Liver (tissue), 9 donors: ENCODE data around the gene TTC4. TPM values are rescaled to one million over a fixed set of nuclear protein-coding genes. Genes with fewer than 3 reads are reported as not detected.

Source experiments
- DNase-seq: peaks from one replicate; pipeline ENCODE4 v3.0.0-alpha.2; 2017; ENCODE audit warnings: low spot score
- H3K27ac ChIP-seq, 2 donors: one replicate each; pipeline ENCODE4 v1.7.0; 2013; ENCODE audit warnings: inconsistent platforms in 2 of 2, low read length in 2 of 2, control low read depth in 1 of 2, low read depth in 1 of 2, mild to moderate bottlenecking in 1 of 2
- H3K27me3 ChIP-seq, 4 donors: one replicate each; pipeline versions ENCODE4 v1.6.1 to v1.7.0; 2013; ENCODE audit warnings: low read length in 3 of 4, inconsistent platforms in 1 of 4, mild to moderate bottlenecking in 1 of 4, moderate library complexity in 1 of 4; ENCODE audit not compliant: control insufficient read depth in 4 of 4, insufficient read depth in 4 of 4
- H3K36me3 ChIP-seq, 4 donors: one replicate each; pipeline versions ENCODE4 v1.6.1 to v1.7.0; 2013; ENCODE audit warnings: low read length in 3 of 4, mild to moderate bottlenecking in 3 of 4, low read depth in 1 of 4, moderate library complexity in 1 of 4; ENCODE audit not compliant: control insufficient read depth in 4 of 4, insufficient read depth in 3 of 4
- H3K4me1 ChIP-seq, 4 donors: one replicate each; pipeline versions ENCODE4 v1.6.1 to v1.7.0; 2013; ENCODE audit warnings: low read length in 3 of 4, mild to moderate bottlenecking in 3 of 4, moderate library complexity in 1 of 4; ENCODE audit not compliant: control insufficient read depth in 4 of 4, insufficient read depth in 4 of 4
- H3K4me3 ChIP-seq, 3 donors: one replicate each; pipeline versions ENCODE4 v1.6.1 to v1.7.0; 2013; ENCODE audit warnings: low read length in 3 of 3, control low read depth in 1 of 3, low read depth in 1 of 3, mild to moderate bottlenecking in 1 of 3
- H3K9ac ChIP-seq, 2 donors: one replicate each; pipeline ENCODE4 v1.7.0; 2013; ENCODE audit warnings: low read length in 2 of 2, mild to moderate bottlenecking in 2 of 2, moderate library complexity in 2 of 2, control low read depth in 1 of 2, low read depth in 1 of 2
- H3K9me3 ChIP-seq, 4 donors: one replicate each; pipeline versions ENCODE4 v1.6.1 to v1.7.0; 2013; ENCODE audit warnings: low read length in 3 of 4; ENCODE audit not compliant: control insufficient read depth in 4 of 4
- EGR1 ChIP-seq, 2 donors: IDR thresholded peaks; 2 replicates each; pipeline ENCODE4 v1.6.1; 2016 to 2018; ENCODE audit warnings: antibody characterized with exemption in 2 of 2, low read depth in 2 of 2
- FOXA1 ChIP-seq: IDR thresholded peaks from 2 replicates; pipeline ENCODE4 v1.6.1; 2016; ENCODE audit warnings: antibody characterized with exemption
- FOXA2 ChIP-seq: IDR thresholded peaks from 2 replicates; pipeline ENCODE4 v1.6.1; 2016; ENCODE audit warnings: antibody characterized with exemption
- GABPA ChIP-seq, 2 donors: IDR thresholded peaks in 1 of 2; conservative IDR thresholded peaks in 1 of 2; 2 replicates each; pipeline ENCODE4 v1.6.1; 2016; ENCODE audit warnings: antibody characterized with exemption in 2 of 2, mild to moderate bottlenecking in 1 of 2, moderate library complexity in 1 of 2
- HNF4A ChIP-seq, 2 donors: conservative IDR thresholded peaks; 2 replicates each; pipeline ENCODE4 v1.6.1; 2016; ENCODE audit warnings: antibody characterized with exemption in 2 of 2, mild to moderate bottlenecking in 2 of 2
- HNF4G ChIP-seq: IDR thresholded peaks from 2 replicates; pipeline ENCODE4 v1.6.1; 2016; ENCODE audit warnings: antibody characterized with exemption
- RAD21 ChIP-seq, 2 donors: IDR thresholded peaks; 2 replicates each; pipeline ENCODE4 v1.6.1; 2016; ENCODE audit warnings: antibody characterized with exemption in 2 of 2, mild to moderate bottlenecking in 2 of 2
- RXRA ChIP-seq, 2 donors: IDR thresholded peaks; 2 replicates each; pipeline ENCODE4 v1.6.1; 2017 to 2018; ENCODE audit warnings: antibody characterized with exemption in 2 of 2, mild to moderate bottlenecking in 1 of 2
- SP1 ChIP-seq: IDR thresholded peaks from 2 replicates; pipeline ENCODE4 v1.6.1; 2018; ENCODE audit warnings: antibody characterized with exemption, mild to moderate bottlenecking
- TAF1 ChIP-seq: conservative IDR thresholded peaks from 2 replicates; pipeline ENCODE4 v1.6.1; 2016; ENCODE audit warnings: antibody characterized with exemption, mild to moderate bottlenecking
- YY1 ChIP-seq: IDR thresholded peaks from 2 replicates; pipeline ENCODE4 v1.6.1; 2016; ENCODE audit warnings: antibody characterized with exemption, mild to moderate bottlenecking
- WGBS: extraction: QIAGEN DNeasy Blood & Tissue Kit; methylation state at CpG from one replicate; pipeline ENCODE4 v1.1.7; 2013; 5-methylcytosine and 5-hydroxymethylcytosine counted together
- polyA plus RNA-seq, 2 donors: library from polyadenylated mRNA; stranded (reverse) in 1 of 2; unstranded in 1 of 2; fragments of 200-250 nt in 1 of 2; fragments of >200 nt in 1 of 2; fragmentation: Nextera tagmentation in 1 of 2; extraction: Ambion mirVana in 1 of 2; gene quantifications; one replicate each; pipeline versions ENCODE4 v1.2.1 to v1.2.3, GENCODE V29; 2013 to 2015
- total RNA-seq, 2 donors: library from RNA; depleted of rRNA; stranded (reverse); fragments of >200 nt; gene quantifications; one replicate each; pipeline ENCODE4 v1.2.3, GENCODE V29; 2014
- TF ChIP-seq, protein P1 (sequence below): fragments of 150-350 bp; IDR thresholded peaks from 2 replicates; pipeline ENCODE4 v1.5.1; 2017; ENCODE audit warnings: improper control_type of control experiment, low read depth, low read length; ENCODE audit not compliant: missing input control
- TF ChIP-seq, protein P2 (sequence below): IDR thresholded peaks from 2 replicates; pipeline ENCODE4 v1.6.1; 2016; ENCODE audit warnings: antibody characterized with exemption
- TF ChIP-seq, protein P3 (sequence below): IDR thresholded peaks from 2 replicates; pipeline ENCODE4 v1.6.1; 2016; ENCODE audit warnings: antibody characterized with exemption
- TF ChIP-seq, protein P4 (sequence below): IDR thresholded peaks from 2 replicates; pipeline ENCODE4 v1.6.1; 2016; ENCODE audit warnings: antibody characterized with exemption, mild to moderate bottlenecking
- TF ChIP-seq, protein P5 (sequence below): IDR thresholded peaks from 2 replicates; pipeline ENCODE4 v1.6.1; 2016; ENCODE audit warnings: antibody characterized with exemption
- donor health status: healthy.
- donor health status: healthy.
- donor health status: healthy.
- donor health status: healthy.
- donor health status: healthy.

The TTC4 gene
- total and polyA plus RNA-seq, 4 donors = 6.9 to 10.9 (median 8.1) TPM

DNA sequence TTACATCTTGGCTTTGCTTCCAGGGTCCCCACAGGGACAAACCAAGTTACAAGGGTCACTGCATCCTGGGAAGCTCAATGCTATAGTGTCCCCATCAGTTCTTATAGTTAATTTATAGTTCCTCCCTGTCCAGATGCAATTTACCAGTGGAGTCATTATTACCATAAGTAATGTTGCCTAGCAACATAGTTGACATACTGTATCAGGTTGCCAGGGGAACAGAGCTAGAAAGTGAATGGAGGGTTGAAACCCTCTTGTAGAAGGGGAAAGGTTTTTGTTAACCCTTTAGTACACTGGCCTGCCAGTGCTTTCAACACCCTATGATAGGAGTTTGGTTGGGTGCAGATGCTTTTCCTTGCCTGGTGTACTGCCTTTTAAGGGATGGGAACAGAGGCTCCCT lies 34.3 kb upstream of the TTC4 start (continued):
- TF ChIP-seq GABPA (IDR thresholded peaks at IDR 0.05 in 1 of 2, conservative IDR thresholded peaks at IDR 0.05 in 1 of 2) = no peak
- TF ChIP-seq EGR1 (IDR thresholded peaks at IDR 0.05; ENCODE audit: low read depth in 2 of 2) = no peak
- TF ChIP-seq, protein P1, sequence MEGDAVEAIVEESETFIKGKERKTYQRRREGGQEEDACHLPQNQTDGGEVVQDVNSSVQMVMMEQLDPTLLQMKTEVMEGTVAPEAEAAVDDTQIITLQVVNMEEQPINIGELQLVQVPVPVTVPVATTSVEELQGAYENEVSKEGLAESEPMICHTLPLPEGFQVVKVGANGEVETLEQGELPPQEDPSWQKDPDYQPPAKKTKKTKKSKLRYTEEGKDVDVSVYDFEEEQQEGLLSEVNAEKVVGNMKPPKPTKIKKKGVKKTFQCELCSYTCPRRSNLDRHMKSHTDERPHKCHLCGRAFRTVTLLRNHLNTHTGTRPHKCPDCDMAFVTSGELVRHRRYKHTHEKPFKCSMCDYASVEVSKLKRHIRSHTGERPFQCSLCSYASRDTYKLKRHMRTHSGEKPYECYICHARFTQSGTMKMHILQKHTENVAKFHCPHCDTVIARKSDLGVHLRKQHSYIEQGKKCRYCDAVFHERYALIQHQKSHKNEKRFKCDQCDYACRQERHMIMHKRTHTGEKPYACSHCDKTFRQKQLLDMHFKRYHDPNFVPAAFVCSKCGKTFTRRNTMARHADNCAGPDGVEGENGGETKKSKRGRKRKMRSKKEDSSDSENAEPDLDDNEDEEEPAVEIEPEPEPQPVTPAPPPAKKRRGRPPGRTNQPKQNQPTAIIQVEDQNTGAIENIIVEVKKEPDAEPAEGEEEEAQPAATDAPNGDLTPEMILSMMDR = no peak

DNA sequence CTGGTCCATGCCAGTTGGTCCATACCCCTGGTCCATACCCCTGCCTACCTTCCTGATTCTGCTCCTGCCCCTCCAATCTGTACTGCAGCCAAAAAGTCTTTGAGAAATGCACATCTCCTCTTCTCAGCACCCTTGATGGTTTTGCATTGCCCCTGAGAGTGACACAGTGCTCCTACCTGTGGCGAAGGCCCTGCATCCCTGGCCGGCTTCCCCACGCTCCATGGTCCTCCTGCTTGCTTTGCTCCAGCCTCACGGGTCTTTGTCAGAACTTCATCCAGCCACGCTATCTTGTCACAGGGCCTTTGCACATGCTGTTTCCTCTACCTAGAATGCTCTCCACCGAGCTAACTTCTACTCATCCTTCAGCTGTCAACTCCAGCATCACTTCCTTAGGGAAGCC lies 32.2 kb upstream of the TTC4 start:
- peaks cover 0 to 14% (median 5%) of the 10 kb centered on the region in 4 donors for H3K4me1 ChIP-seq
- DNase-seq = no peak

DNA sequence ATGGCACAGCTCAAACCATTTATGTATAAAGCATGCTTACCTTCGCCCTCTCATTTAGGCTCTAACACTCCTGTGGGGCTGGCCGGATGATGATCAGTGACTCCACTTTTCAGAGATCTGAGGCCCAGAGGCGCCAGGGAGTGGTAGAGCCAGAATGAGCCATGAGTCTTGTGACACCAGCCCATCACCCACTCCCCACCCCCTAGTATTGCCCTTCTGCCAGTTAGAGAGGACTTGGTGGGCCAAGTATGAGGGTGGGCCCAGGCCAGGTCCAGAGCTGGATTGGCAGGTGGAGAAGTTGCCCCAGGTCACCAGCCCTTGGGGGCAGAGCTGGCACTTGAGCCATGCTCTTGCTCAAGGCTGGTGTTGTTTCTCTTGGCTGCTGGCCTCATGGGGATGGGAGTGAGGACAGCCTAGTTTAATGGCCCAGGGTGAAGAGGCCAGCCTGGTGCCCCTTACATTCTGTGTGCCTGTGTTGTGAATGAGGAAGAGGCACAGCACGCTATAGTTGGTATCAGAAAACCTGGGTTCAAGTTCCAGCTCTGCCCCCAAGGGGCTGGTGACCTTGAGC lies 30.2 kb upstream of the TTC4 start:
- Histone ChIP-seq H3K9me3 (no peaks in the 10 kb centered on the region), H3K27ac (no peak overlapping the region), H3K36me3 (peaks cover 0 to 6% (median 0%) of the 10 kb centered on the region in 4 donors), H3K27me3 (no peaks in the 10 kb centered on the region), H3K9ac (no peak overlapping the region), H3K4me3 (no peak overlapping the region), H3K4me1 (peaks cover 0 to 14% (median 5%) of the 10 kb centered on the region in 4 donors)
- 84% methylated on average over 4 of the region's 4 CpGs for WGBS
- no peak for DNase-seq
- TF ChIP-seq, protein P2, sequence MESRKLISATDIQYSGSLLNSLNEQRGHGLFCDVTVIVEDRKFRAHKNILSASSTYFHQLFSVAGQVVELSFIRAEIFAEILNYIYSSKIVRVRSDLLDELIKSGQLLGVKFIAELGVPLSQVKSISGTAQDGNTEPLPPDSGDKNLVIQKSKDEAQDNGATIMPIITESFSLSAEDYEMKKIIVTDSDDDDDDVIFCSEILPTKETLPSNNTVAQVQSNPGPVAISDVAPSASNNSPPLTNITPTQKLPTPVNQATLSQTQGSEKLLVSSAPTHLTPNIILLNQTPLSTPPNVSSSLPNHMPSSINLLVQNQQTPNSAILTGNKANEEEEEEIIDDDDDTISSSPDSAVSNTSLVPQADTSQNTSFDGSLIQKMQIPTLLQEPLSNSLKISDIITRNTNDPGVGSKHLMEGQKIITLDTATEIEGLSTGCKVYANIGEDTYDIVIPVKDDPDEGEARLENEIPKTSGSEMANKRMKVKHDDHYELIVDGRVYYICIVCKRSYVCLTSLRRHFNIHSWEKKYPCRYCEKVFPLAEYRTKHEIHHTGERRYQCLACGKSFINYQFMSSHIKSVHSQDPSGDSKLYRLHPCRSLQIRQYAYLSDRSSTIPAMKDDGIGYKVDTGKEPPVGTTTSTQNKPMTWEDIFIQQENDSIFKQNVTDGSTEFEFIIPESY = no peak
- TF ChIP-seq, protein P3, sequence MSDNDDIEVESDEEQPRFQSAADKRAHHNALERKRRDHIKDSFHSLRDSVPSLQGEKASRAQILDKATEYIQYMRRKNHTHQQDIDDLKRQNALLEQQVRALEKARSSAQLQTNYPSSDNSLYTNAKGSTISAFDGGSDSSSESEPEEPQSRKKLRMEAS = no peak
- no peak for TF ChIP-seq RXRA (IDR thresholded peaks at IDR 0.05)
- TF ChIP-seq FOXA2 = no peak
- TF ChIP-seq, protein P4, sequence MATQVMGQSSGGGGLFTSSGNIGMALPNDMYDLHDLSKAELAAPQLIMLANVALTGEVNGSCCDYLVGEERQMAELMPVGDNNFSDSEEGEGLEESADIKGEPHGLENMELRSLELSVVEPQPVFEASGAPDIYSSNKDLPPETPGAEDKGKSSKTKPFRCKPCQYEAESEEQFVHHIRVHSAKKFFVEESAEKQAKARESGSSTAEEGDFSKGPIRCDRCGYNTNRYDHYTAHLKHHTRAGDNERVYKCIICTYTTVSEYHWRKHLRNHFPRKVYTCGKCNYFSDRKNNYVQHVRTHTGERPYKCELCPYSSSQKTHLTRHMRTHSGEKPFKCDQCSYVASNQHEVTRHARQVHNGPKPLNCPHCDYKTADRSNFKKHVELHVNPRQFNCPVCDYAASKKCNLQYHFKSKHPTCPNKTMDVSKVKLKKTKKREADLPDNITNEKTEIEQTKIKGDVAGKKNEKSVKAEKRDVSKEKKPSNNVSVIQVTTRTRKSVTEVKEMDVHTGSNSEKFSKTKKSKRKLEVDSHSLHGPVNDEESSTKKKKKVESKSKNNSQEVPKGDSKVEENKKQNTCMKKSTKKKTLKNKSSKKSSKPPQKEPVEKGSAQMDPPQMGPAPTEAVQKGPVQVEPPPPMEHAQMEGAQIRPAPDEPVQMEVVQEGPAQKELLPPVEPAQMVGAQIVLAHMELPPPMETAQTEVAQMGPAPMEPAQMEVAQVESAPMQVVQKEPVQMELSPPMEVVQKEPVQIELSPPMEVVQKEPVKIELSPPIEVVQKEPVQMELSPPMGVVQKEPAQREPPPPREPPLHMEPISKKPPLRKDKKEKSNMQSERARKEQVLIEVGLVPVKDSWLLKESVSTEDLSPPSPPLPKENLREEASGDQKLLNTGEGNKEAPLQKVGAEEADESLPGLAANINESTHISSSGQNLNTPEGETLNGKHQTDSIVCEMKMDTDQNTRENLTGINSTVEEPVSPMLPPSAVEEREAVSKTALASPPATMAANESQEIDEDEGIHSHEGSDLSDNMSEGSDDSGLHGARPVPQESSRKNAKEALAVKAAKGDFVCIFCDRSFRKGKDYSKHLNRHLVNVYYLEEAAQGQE = no peak
- TF ChIP-seq TAF1 = no peak
- TF ChIP-seq RAD21 (IDR thresholded peaks at IDR 0.05) = no peak
- TF ChIP-seq HNF4G = no peak
- no peak for TF ChIP-seq SP1
- TF ChIP-seq HNF4A (conservative IDR thresholded peaks at IDR 0.05) = no peak
- TF ChIP-seq, protein P5, sequence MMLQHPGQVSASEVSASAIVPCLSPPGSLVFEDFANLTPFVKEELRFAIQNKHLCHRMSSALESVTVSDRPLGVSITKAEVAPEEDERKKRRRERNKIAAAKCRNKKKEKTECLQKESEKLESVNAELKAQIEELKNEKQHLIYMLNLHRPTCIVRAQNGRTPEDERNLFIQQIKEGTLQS = no peak

More for the DNA sequence above, 32.2 kb upstream of the TTC4 start:
- Histone ChIP-seq H3K36me3 (peaks cover 0 to 9% (median 0%) of the 10 kb centered on the region in 4 donors), H3K4me3 (no peak overlapping the region), H3K9me3 (no peaks in the 10 kb centered on the region), H3K27ac (no peak overlapping the region), H3K27me3 (no peaks in the 10 kb centered on the region), H3K9ac (no peak overlapping the region)
- TF ChIP-seq, protein P3 = no peak
- no peak for TF ChIP-seq YY1
- TF ChIP-seq RAD21 (IDR thresholded peaks at IDR 0.05) = no peak
- no peak for TF ChIP-seq SP1
- TF ChIP-seq, protein P1 = no peak
- no peak for TF ChIP-seq HNF4A (conservative IDR thresholded peaks at IDR 0.05)
- TF ChIP-seq HNF4G = no peak
- no peak for TF ChIP-seq FOXA1
- no peak for TF ChIP-seq EGR1 (IDR thresholded peaks at IDR 0.05; ENCODE audit: low read depth in 2 of 2)
- no peak for TF ChIP-seq FOXA2
- TF ChIP-seq GABPA (IDR thresholded peaks at IDR 0.05 in 1 of 2, conservative IDR thresholded peaks at IDR 0.05 in 1 of 2) = no peak
- TF ChIP-seq, protein P5 = no peak
- 96% methylated on average over 6 of the region's 6 CpGs for WGBS
